Mesenchymal stem cell (in vitro differentiated cells and primary cell): ENCODE measurements around the gene KPTN.

Experiments used
- DNase-seq: peaks from one replicate; pipeline ENCODE4 v3.0.0-alpha.2; 2013
- H2AFZ ChIP-seq: one replicate; pipeline ENCODE4 v1.6.1; 2013; ENCODE audit warnings: low read depth, mild to moderate bottlenecking, control low read depth, inconsistent platforms, low read length, moderate library complexity
- H2AK5ac ChIP-seq: 2 replicates; pipeline ENCODE4 v1.6.1; 2013; ENCODE audit warnings: low read length, moderate library complexity, mild to moderate bottlenecking, inconsistent platforms; ENCODE audit not compliant: severe bottlenecking
- H2BK120ac ChIP-seq: one replicate; pipeline ENCODE4 v1.6.1; 2013; ENCODE audit warnings: low read depth, mild to moderate bottlenecking, inconsistent platforms, low read length, moderate library complexity
- H2BK12ac ChIP-seq, 2 experiments: one replicate each; pipeline ENCODE4 v1.6.1; 2013; ENCODE audit warnings: inconsistent platforms in 2 of 2, low read length in 2 of 2, mild to moderate bottlenecking in 2 of 2, moderate library complexity in 2 of 2, control low read depth in 1 of 2
- H2BK15ac ChIP-seq: one replicate; pipeline ENCODE4 v1.6.1; 2013; ENCODE audit warnings: mild to moderate bottlenecking, low read depth, inconsistent platforms; ENCODE audit not compliant: poor library complexity, severe bottlenecking
- H2BK5ac ChIP-seq: 2 replicates; pipeline ENCODE4 v1.6.1; 2013; ENCODE audit warnings: low read depth, mild to moderate bottlenecking, low read length, control low read depth, inconsistent platforms; ENCODE audit not compliant: poor library complexity, severe bottlenecking
- H3K14ac ChIP-seq, 2 experiments: one replicate each; pipeline ENCODE4 v1.6.1; 2013; ENCODE audit warnings: inconsistent platforms in 2 of 2, low read length in 2 of 2, control low read depth in 1 of 2, mild to moderate bottlenecking in 1 of 2, moderate library complexity in 1 of 2
- H3K18ac ChIP-seq, 2 experiments: one replicate each; pipeline ENCODE4 v1.6.1; 2013; ENCODE audit warnings: inconsistent platforms in 2 of 2, low read length in 2 of 2, control low read depth in 1 of 2, low read depth in 1 of 2, mild to moderate bottlenecking in 1 of 2
- H3K23ac ChIP-seq, 2 experiments: one replicate each; pipeline ENCODE4 v1.6.1; 2013; ENCODE audit warnings: inconsistent platforms in 2 of 2, low read length in 2 of 2, mild to moderate bottlenecking in 2 of 2, moderate library complexity in 2 of 2, control low read depth in 1 of 2
- H3K27ac ChIP-seq: 2 replicates; pipeline ENCODE4 v1.5.1; 2013; ENCODE audit warnings: mild to moderate bottlenecking, moderate library complexity, low read length, control low read depth, inconsistent platforms; ENCODE audit not compliant: poor library complexity, severe bottlenecking
- H3K27me3 ChIP-seq, 2 experiments: 2 replicates each; pipeline versions ENCODE4 v1.6.1 to v1.7.0; 2013; ENCODE audit warnings: low read length in 2 of 2, mild to moderate bottlenecking in 2 of 2, moderate library complexity in 2 of 2, control low read depth in 1 of 2, inconsistent platforms in 1 of 2; ENCODE audit not compliant: control insufficient read depth in 1 of 2, insufficient read depth in 1 of 2
- H3K36me3 ChIP-seq, 2 experiments: 2 replicates each; pipeline versions ENCODE4 v1.6.1 to v1.7.0; 2013; ENCODE audit warnings: low read length in 2 of 2, control low read depth in 1 of 2, inconsistent platforms in 1 of 2, low read depth in 1 of 2, mild to moderate bottlenecking in 1 of 2; ENCODE audit not compliant: insufficient read depth in 2 of 2, control insufficient read depth in 1 of 2
- H3K4ac ChIP-seq, 2 experiments: one replicate each; pipeline ENCODE4 v1.6.1; 2013; ENCODE audit warnings: inconsistent platforms in 2 of 2, low read length in 2 of 2, mild to moderate bottlenecking in 2 of 2, moderate library complexity in 2 of 2, control low read depth in 1 of 2, low read depth in 1 of 2
- H3K4me1 ChIP-seq: 2 replicates; pipeline ENCODE4 v1.6.1; 2013; ENCODE audit warnings: low read depth, low read length, control low read depth; ENCODE audit not compliant: control insufficient read depth, insufficient read depth
- H3K4me2 ChIP-seq: 2 replicates; pipeline ENCODE4 v1.6.1; 2013; ENCODE audit warnings: low read length, mild to moderate bottlenecking, inconsistent platforms; ENCODE audit not compliant: poor library complexity, severe bottlenecking
- H3K4me3 ChIP-seq, 2 experiments: 2 replicates each; pipeline versions ENCODE4 v1.5.1 to v1.7.0; 2013; ENCODE audit warnings: low read length in 2 of 2, mild to moderate bottlenecking in 2 of 2, control low read depth in 1 of 2, low read depth in 1 of 2; ENCODE audit not compliant: insufficient read depth in 1 of 2
- H3K79me1 ChIP-seq: replicated peaks from 2 replicates; pipeline ENCODE4 v1.6.1; 2013; ENCODE audit warnings: mild to moderate bottlenecking, control low read depth, low read length, inconsistent platforms; ENCODE audit not compliant: poor library complexity, severe bottlenecking
- H3K9ac ChIP-seq: 2 replicates; pipeline ENCODE4 v1.7.0; 2013; ENCODE audit warnings: mild to moderate bottlenecking, low read length, moderate library complexity
- H3K9me3 ChIP-seq: 2 replicates; pipeline ENCODE4 v1.7.0; 2013; ENCODE audit warnings: mild to moderate bottlenecking, low read length; ENCODE audit not compliant: control insufficient read depth
- H4K8ac ChIP-seq: one replicate; pipeline ENCODE4 v1.6.1; 2013; ENCODE audit warnings: inconsistent platforms, mild to moderate bottlenecking, low read length, moderate library complexity
- H4K91ac ChIP-seq: one replicate; pipeline ENCODE4 v1.6.1; 2013; ENCODE audit warnings: mild to moderate bottlenecking, low read length, inconsistent platforms
- WGBS: methylation state at CpG from one replicate; pipeline ENCODE4 v1.1.7; 2013; ENCODE audit warnings: mixed read lengths; 5-methylcytosine and 5-hydroxymethylcytosine counted together

The KPTN gene

GRCh38 chr19:47428177-47428894, 55.7 kb downstream of the KPTN start:
- H2AK5ac ChIP-seq: no peak overlapping the region
- H2AFZ ChIP-seq: no peak overlapping the region
- H4K91ac ChIP-seq: no peak overlapping the region
- peak overlapping the region; percentile 58 for H3K9ac ChIP-seq
- H3K27me3 ChIP-seq: peaks cover 37 to 56% of the 10 kb centered on the region in 2 experiments
- H2BK15ac ChIP-seq: no peak overlapping the region
- peaks cover 19% of the 10 kb centered on the region for H3K4me1 ChIP-seq
- H3K4me3 ChIP-seq: peak overlapping the region in 1 of 2 experiments; percentile 45
- H3K36me3 ChIP-seq: no peaks in the 10 kb centered on the region
- peak; percentile 100 for DNase-seq
- no peak overlapping the region for H2BK5ac ChIP-seq
- no peaks in the 10 kb centered on the region for H3K9me3 ChIP-seq
- H3K23ac ChIP-seq: no peak overlapping the region
- H3K79me1 ChIP-seq: no peaks in the 10 kb centered on the region
- no peak overlapping the region for H4K8ac ChIP-seq
- H2BK120ac ChIP-seq: no peak overlapping the region
- 2% methylated on average over 27 of the region's 27 CpGs for WGBS
- peak overlapping the region; percentile 71 for H3K4me2 ChIP-seq
- no peak overlapping the region for H3K27ac ChIP-seq
- H2BK12ac ChIP-seq: no peak overlapping the region
- H3K14ac ChIP-seq: no peak overlapping the region
- H3K4ac ChIP-seq: no peak overlapping the region
- H3K18ac ChIP-seq: no peak overlapping the region

- H3K18ac ChIP-seq: peak overlapping the region in 1 of 2 experiments; percentile 47
- H3K4me3 ChIP-seq: peak overlapping the region in 1 of 2 experiments; percentile 45
- no peak overlapping the region for H2BK15ac ChIP-seq
- no peak overlapping the region for H3K14ac ChIP-seq
- H3K27me3 ChIP-seq: peaks cover 45 to 62% of the 10 kb centered on the region in 2 experiments
- H3K23ac ChIP-seq: no peak overlapping the region
- no peak overlapping the region for H2AFZ ChIP-seq
- H3K79me1 ChIP-seq: no peaks in the 10 kb centered on the region
- no peaks in the 10 kb centered on the region for H3K9me3 ChIP-seq
- H3K36me3 ChIP-seq: no peaks in the 10 kb centered on the region
- H2AK5ac ChIP-seq: no peak overlapping the region
- DNase-seq: peak; percentile 72
- H3K4me1 ChIP-seq: peaks cover 19% of the 10 kb centered on the region
- H2BK120ac ChIP-seq: no peak overlapping the region
- H4K8ac ChIP-seq: no peak overlapping the region
- no peak overlapping the region for H2BK5ac ChIP-seq
- peak overlapping the region in 1 of 2 experiments; percentile 43 for H2BK12ac ChIP-seq
- no peak overlapping the region for H3K27ac ChIP-seq
- no peak overlapping the region for H3K4ac ChIP-seq
- WGBS: 6% methylated on average over 17 of the region's 17 CpGs
- no peak overlapping the region for H4K91ac ChIP-seq
- H3K9ac ChIP-seq: no peak overlapping the region
- H3K4me2 ChIP-seq: peak overlapping the region; percentile 5
Observed at GRCh38 chr19:47427241-47428176, 56.5 kb downstream of the KPTN start.
